ENCODE measurements around the gene CRACR2B. TPM values are rescaled to one million over a fixed set of nuclear protein-coding genes. Genes with fewer than 3 reads are reported as not detected.

The CRACR2B gene
- total and polyA plus RNA-seq, 2 of the 13 experiments (the other 11 are each of a cell fraction or from before 2014, with no cell fraction given), result 14.9 to 21.0 TPM

- TF ChIP-seq ONECUT2 (CRISPR knock-in tag; IDR thresholded peaks at IDR 0.05), result no peak
- no peak for TF ChIP-seq YEATS2 (CRISPR knock-in tag; IDR thresholded peaks at IDR 0.05; ENCODE audit: borderline replicate concordance)
- no peak for TF ChIP-seq ZNF747 (CRISPR knock-in tag; IDR thresholded peaks at IDR 0.05; ENCODE audit: borderline replicate concordance)
- no peak for TF ChIP-seq ZBTB3 (CRISPR knock-in tag; IDR thresholded peaks at IDR 0.05; ENCODE audit: borderline replicate concordance, low read depth)
- TF ChIP-seq UBTF (CRISPR knock-in tag; IDR thresholded peaks at IDR 0.05), result peak; percentile 55; the same call in 1 of the 2 replicates
- no peak; the same call in 1 of the 2 replicates for TF ChIP-seq PPARG (CRISPR knock-in tag; conservative IDR thresholded peaks at IDR 0.05)
- no peak; the same call in 1 of the 2 replicates for TF ChIP-seq THRA (CRISPR knock-in tag; IDR thresholded peaks at IDR 0.05; ENCODE audit: borderline replicate concordance)
Measured at GRCh38 chr11:797296-798092, 30.2 kb upstream of the CRACR2B start (continued).

All from HepG2 (cell line).